BLaER1 (cell line): ENCODE results near the gene ZBTB7A.

Source experiments
- H3K27ac ChIP-seq: shearing (Covaris generic); formaldehyde crosslinking; 2 replicates; pipeline ENCODE4 v1.8.1; 2022
- H3K27me3 ChIP-seq: shearing (Covaris generic); formaldehyde crosslinking; 2 replicates; pipeline ENCODE4 v1.8.1; 2022
- H3K36me3 ChIP-seq: shearing (Covaris generic); formaldehyde crosslinking; 2 replicates; pipeline ENCODE4 v1.8.1; 2022
- H3K4me1 ChIP-seq: shearing (Covaris generic); formaldehyde crosslinking; 2 replicates; pipeline ENCODE4 v1.8.1; 2022
- H3K4me2 ChIP-seq: shearing (Covaris generic); formaldehyde crosslinking; 2 replicates; pipeline ENCODE4 v1.8.1; 2022
- H3K4me3 ChIP-seq: shearing (Covaris generic); formaldehyde crosslinking; 2 replicates; pipeline ENCODE4 v1.8.1; 2022
- H3K9ac ChIP-seq: shearing (Covaris generic); formaldehyde crosslinking; 2 replicates; pipeline ENCODE4 v1.8.1; 2022
- H3K9me3 ChIP-seq: shearing (Covaris generic); formaldehyde crosslinking; 2 replicates; pipeline ENCODE4 v1.8.1; 2022
- H4K20me1 ChIP-seq: shearing (Covaris generic); formaldehyde crosslinking; 2 replicates; pipeline ENCODE4 v1.8.1; 2022
- Cebpa-rat ChIP-seq: shearing (Covaris generic); IDR thresholded peaks from 2 replicates; pipeline ENCODE4 v1.8.1; 2022

The ZBTB7A gene

GRCh38 chr19:4094761-4095487 lies 28.2 kb upstream of the ZBTB7A start:
- no peak overlapping the region for H3K4me3 ChIP-seq
- no peak overlapping the region for H3K9ac ChIP-seq
- no peak overlapping the region for H3K27ac ChIP-seq
- TF ChIP-seq Cebpa-rat, result no peak
- no peaks in the 10 kb centered on the region for H3K9me3 ChIP-seq
- H3K36me3 ChIP-seq, result peaks cover 82% of the 10 kb centered on the region
- no peaks in the 10 kb centered on the region for H4K20me1 ChIP-seq
- no peaks in the 10 kb centered on the region for H3K27me3 ChIP-seq
- peaks cover 38% of the 10 kb centered on the region for H3K4me1 ChIP-seq
- no peak overlapping the region for H3K4me2 ChIP-seq

GRCh38 chr19:4094291-4094690 lies 27.6 kb upstream of the ZBTB7A start:
- peaks cover 45% of the 10 kb centered on the region for H3K4me1 ChIP-seq
- H3K36me3 ChIP-seq, result peaks cover 76% of the 10 kb centered on the region
- H3K4me2 ChIP-seq, result peak overlapping the region; percentile 21
- no peak for TF ChIP-seq Cebpa-rat
- H3K9me3 ChIP-seq, result no peaks in the 10 kb centered on the region
- no peaks in the 10 kb centered on the region for H4K20me1 ChIP-seq
- 0 out of 2 replicates have a peak overlapping the region, but pooled peaks have one; percentile 38 for H3K27ac ChIP-seq
- H3K27me3 ChIP-seq, result no peaks in the 10 kb centered on the region
- H3K4me3 ChIP-seq, result no peak overlapping the region
- no peak overlapping the region for H3K9ac ChIP-seq

GRCh38 chr19:4093643-4094175 lies 27.0 kb upstream of the ZBTB7A start:
- no peak for TF ChIP-seq Cebpa-rat
- peak overlapping the region; percentile 38; the same call in 1 of the 2 replicates for H3K27ac ChIP-seq
- peaks cover 51% of the 10 kb centered on the region for H3K4me1 ChIP-seq
- no peak overlapping the region for H3K9ac ChIP-seq
- no peak overlapping the region for H3K4me3 ChIP-seq
- H3K36me3 ChIP-seq, result peaks cover 70% of the 10 kb centered on the region
- no peaks in the 10 kb centered on the region for H3K27me3 ChIP-seq
- peak overlapping the region; percentile 21 for H3K4me2 ChIP-seq
- H3K9me3 ChIP-seq, result no peaks in the 10 kb centered on the region
- no peaks in the 10 kb centered on the region for H4K20me1 ChIP-seq

- no peaks in the 10 kb centered on the region for H3K27me3 ChIP-seq
- peaks cover 39% of the 10 kb centered on the region for H3K36me3 ChIP-seq
- no peaks in the 10 kb centered on the region for H3K9me3 ChIP-seq
- no peaks in the 10 kb centered on the region for H4K20me1 ChIP-seq
- peak overlapping the region; percentile 98 for H3K4me2 ChIP-seq
- no peak for TF ChIP-seq Cebpa-rat
- peak overlapping the region; percentile 83 for H3K27ac ChIP-seq
- peak overlapping the region; percentile 77 for H3K9ac ChIP-seq
- H3K4me1 ChIP-seq, result peaks cover 82% of the 10 kb centered on the region
- H3K4me3 ChIP-seq, result peak overlapping the region; percentile 63
Measured at GRCh38 chr19:4090356-4091220, 23.9 kb upstream of the ZBTB7A start.

- H3K4me2 ChIP-seq, result peak overlapping the region; percentile 98
- H3K27me3 ChIP-seq, result no peaks in the 10 kb centered on the region
- H3K4me1 ChIP-seq, result peaks cover 88% of the 10 kb centered on the region
- TF ChIP-seq Cebpa-rat, result no peak
- H3K9ac ChIP-seq, result peak overlapping the region; percentile 77
- H4K20me1 ChIP-seq, result no peaks in the 10 kb centered on the region
- H3K27ac ChIP-seq, result peak overlapping the region; percentile 83
- peak overlapping the region; percentile 63 for H3K4me3 ChIP-seq
- H3K9me3 ChIP-seq, result no peaks in the 10 kb centered on the region
- peaks cover 32% of the 10 kb centered on the region for H3K36me3 ChIP-seq
Measured at GRCh38 chr19:4089946-4090345, 23.2 kb upstream of the ZBTB7A start.

- H3K27ac ChIP-seq, result peak overlapping the region; percentile 83
- peaks cover 92% of the 10 kb centered on the region for H3K4me1 ChIP-seq
- peak overlapping the region; percentile 98 for H3K4me2 ChIP-seq
- H3K27me3 ChIP-seq, result no peaks in the 10 kb centered on the region
- peak overlapping the region; percentile 63 for H3K4me3 ChIP-seq
- no peaks in the 10 kb centered on the region for H4K20me1 ChIP-seq
- H3K36me3 ChIP-seq, result peaks cover 27% of the 10 kb centered on the region
- no peaks in the 10 kb centered on the region for H3K9me3 ChIP-seq
- H3K9ac ChIP-seq, result peak overlapping the region; percentile 77
- TF ChIP-seq Cebpa-rat, result no peak
Measured at GRCh38 chr19:4089400-4089908, 22.8 kb upstream of the ZBTB7A start.

GRCh38 chr19:4088975-4089374 lies 22.3 kb upstream of the ZBTB7A start:
- Histone ChIP-seq H3K27ac (peak overlapping the region; percentile 83), H3K27me3 (no peaks in the 10 kb centered on the region), H3K9ac (peak overlapping the region; percentile 77), H3K4me1 (peaks cover 92% of the 10 kb centered on the region), H3K4me2 (peak overlapping the region; percentile 98), H3K9me3 (no peaks in the 10 kb centered on the region), H3K4me3 (peak overlapping the region; percentile 63), H3K36me3 (peaks cover 22% of the 10 kb centered on the region), H4K20me1 (no peaks in the 10 kb centered on the region)
- TF ChIP-seq Cebpa-rat, result no peak

GRCh38 chr19:4087787-4088679 lies 21.3 kb upstream of the ZBTB7A start:
- H4K20me1 ChIP-seq, result no peaks in the 10 kb centered on the region
- H3K9ac ChIP-seq, result no peak overlapping the region
- H3K27ac ChIP-seq, result peak overlapping the region; percentile 59; the same call in 1 of the 2 replicates
- peak overlapping the region; percentile 98 for H3K4me2 ChIP-seq
- no peak for TF ChIP-seq Cebpa-rat
- H3K36me3 ChIP-seq, result peaks cover 13% of the 10 kb centered on the region
- peak overlapping the region; percentile 63; the same call in 1 of the 2 replicates for H3K4me3 ChIP-seq
- peaks cover 92% of the 10 kb centered on the region for H3K4me1 ChIP-seq
- H3K27me3 ChIP-seq, result no peaks in the 10 kb centered on the region
- no peaks in the 10 kb centered on the region for H3K9me3 ChIP-seq

- Histone ChIP-seq H3K9ac (no peak overlapping the region), H3K4me2 (peak overlapping the region; percentile 98), H3K36me3 (0 out of 2 replicates have a peak, but pooled peaks cover under 1% of the 10 kb centered on the region), H3K4me1 (peaks cover 88% of the 10 kb centered on the region), H3K9me3 (no peaks in the 10 kb centered on the region), H3K27ac (no peak overlapping the region), H3K27me3 (no peaks in the 10 kb centered on the region), H4K20me1 (no peaks in the 10 kb centered on the region), H3K4me3 (no peak overlapping the region)
- TF ChIP-seq Cebpa-rat, result no peak
Measured at GRCh38 chr19:4086411-4086867, 19.7 kb upstream of the ZBTB7A start.
